Pericardium fibroblast (primary cell): Measurements from ENCODE around the gene SIVA1. TPM values are rescaled to one million over a fixed set of nuclear protein-coding genes. Genes with fewer than 3 reads are reported as not detected.

Source experiments
- total RNA-seq: library from RNA; depleted of rRNA; stranded (reverse); fragments of >200 nt; gene quantifications from 2 replicates; pipeline ENCODE4 v1.2.3, GENCODE V29; 2015

Gene SIVA1, protein sequence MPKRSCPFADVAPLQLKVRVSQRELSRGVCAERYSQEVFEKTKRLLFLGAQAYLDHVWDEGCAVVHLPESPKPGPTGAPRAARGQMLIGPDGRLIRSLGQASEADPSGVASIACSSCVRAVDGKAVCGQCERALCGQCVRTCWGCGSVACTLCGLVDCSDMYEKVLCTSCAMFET
- total RNA-seq = 237 and 241 TPM in 2 replicates

DNA sequence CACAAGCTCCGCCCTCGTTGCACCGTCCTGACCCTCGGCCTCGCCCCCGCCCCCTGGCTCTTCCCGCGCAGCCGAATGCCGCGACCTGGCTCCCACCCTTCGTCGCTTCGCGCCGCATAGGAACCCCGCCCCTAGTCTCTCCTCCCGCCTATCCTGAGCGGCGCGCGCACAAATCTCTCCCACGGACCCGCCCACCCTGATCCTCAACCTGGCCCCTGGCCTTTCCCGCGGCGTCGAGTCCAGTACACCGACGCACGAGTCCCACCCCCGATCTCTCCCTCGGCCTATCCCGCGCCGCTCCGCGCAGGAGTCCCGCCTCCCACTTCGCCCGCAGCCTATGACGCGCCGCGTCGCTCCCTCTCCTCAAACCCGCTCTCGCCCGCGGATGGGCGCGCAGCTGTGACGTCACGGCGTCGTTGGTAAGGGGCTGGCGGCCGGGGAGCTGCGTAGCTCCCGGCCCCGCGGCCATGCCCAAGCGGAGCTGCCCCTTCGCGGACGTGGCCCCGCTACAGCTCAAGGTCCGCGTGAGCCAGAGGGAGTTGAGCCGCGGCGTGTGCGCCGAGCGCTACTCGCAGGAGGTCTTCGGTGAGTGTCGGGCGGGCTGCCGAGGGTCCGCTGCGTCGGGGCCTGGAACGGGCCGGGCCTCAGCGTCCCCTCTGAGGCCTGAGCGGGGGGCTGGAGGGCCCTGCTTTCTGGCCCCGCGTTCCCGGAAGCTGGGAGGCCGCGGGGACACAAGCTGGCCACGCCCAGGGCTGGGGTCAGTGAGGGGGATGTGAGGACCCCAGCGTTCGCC is at the start of gene SIVA1:
Gene SIVA1 (plus strand): TSS at position 413 of the 793 bp plus-strand sequence. CDS start 55 bp downstream, at position 468.

DNA sequence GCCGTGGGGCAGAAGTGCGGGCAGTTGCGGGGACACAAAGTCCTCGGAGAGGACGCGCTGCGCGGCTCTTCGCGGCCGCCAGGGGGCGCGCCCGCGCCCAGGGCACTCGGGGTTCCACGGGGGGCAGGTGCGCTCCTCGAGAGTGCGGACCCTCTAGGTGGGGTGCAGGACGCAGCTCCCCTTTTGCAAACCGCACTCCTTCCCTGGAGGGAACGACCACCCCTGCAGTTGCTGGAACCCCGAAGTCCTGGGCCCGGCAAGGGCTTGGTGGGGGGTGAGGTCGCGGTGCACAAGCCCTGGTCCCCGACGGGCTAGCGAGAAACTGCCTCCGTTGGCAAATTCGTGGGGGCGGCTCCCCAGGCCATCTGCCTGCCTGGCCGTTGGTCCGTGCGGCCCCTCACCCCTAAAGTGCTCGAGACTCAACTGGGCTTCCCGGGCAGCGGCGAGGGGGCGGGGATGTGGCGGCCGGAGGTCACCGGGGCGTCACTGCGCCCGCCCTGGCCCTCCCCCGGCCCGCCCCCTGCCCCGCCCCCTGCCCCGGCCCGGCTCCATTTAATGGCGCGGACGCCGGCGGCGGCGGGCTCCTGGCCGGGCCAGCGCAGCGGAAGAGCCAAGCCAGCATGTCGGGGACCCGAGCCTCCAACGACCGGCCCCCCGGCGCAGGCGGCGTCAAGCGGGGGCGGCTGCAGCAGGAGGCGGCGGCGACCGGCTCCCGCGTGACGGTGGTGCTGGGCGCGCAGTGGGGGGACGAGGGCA is 29.1 kb upstream of the SIVA1 start, which contains the start of gene ADSS1:
Gene ADSS1 (plus strand): TSS at position 579 of the 756 bp plus-strand sequence. CDS start 42 bp downstream, at position 621.

DNA sequence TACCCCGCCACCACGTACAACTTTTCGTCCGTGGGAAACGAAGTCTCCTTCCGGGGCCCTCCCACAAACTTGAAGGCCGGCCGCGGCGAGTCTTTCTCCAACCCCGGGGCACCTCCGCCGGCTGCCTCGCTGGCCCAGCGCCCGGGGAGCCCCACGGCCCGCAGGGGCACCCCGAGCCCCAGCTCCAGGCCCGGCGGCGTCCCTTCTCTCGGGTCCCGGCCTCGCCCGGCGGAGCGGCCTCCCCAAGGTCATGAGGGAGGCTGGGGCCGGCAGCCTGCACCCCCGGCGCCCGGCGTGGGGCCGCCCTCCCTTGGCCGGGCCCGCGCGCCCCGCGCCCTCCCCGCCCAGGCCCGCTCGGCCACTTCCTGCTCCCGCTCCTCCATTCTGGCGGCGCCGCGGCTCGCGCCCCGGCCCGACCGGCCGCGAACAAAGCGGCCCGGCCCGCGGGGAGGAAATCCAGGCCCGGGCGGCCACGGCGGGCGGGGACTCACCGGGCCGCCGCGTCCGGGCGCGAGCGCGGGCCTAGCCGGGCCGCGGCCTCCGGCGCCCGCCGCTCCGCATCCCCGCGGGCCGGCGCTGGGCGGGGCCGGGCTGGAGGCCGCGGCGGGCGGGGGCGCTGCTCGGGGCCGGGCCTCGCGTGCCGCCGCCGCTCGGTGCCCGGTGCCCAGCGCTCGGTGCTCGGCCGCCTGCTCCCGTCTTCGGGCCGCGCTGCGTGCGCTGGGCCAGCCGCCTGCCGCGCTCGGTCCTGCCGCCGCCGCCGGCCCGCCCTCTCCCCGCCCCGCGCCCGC is 42.2 kb downstream of the SIVA1 start, which contains the start of gene AKT1:
Gene AKT1 (minus strand): TSS at position 756 of the 788 bp plus-strand sequence. CDS start 3,105 bp downstream, outside the sequence.

DNA sequence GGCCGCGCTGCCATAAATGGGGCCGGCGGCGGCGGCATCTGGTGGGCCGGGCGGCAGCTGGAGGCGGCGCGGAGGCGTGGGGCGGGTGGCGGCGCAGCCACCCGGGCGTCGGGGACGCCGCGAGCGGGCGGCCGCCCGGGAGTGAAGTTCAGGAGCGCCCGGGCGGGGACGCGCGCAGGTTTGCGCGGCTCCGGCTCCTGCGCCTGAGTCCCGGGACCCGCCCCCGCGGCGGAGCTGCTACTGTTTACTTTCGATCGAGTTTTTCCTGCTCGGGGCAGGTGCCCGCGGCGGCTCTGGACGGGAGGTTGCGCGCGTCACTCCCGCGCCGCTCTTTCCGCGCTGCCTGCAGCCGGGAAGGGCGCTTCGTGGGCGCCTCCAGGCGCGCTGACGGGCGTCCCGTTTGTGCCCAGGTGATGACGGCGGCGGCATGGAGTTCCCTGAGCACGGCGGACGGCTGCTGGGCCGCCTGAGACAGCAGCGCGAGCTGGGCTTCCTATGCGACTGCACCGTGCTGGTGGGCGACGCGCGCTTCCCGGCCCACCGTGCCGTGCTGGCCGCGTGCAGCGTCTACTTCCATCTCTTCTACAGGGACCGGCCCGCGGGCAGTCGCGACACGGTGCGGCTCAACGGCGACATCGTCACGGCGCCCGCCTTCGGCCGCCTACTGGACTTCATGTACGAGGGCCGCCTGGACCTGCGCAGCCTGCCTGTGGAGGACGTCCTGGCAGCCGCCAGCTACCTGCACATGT is 48.0 kb downstream of the SIVA1 start, which contains the start of gene ZBTB42:
Gene ZBTB42 (plus strand): TSS at position 331 of the 749 bp plus-strand sequence. CDS start 97 bp downstream, at position 428.

Other genes with a start within 250 kb of the SIVA1 start
- gene C14orf180, start 173.4 kb upstream of the SIVA1 start, total RNA-seq = not detected in 2 replicates
- not detected in 2 replicates for gene TMEM179, start 148.4 kb upstream of the SIVA1 start, total RNA-seq
- 31.7 and 67.9 TPM in 2 replicates for gene INF2, start 63.5 kb upstream of the SIVA1 start, total RNA-seq
- gene ADSS1, start 28.9 kb upstream of the SIVA1 start, total RNA-seq = 6.3 and 8.3 TPM in 2 replicates
- 92.0 and 110 TPM in 2 replicates for gene AKT1, start 42.6 kb downstream of the SIVA1 start, total RNA-seq
- 3.2 and 3.9 TPM in 2 replicates for gene ZBTB42, start 48.0 kb downstream of the SIVA1 start, total RNA-seq
- gene CEP170B, start 112.1 kb downstream of the SIVA1 start, total RNA-seq = 5.4 and 12.4 TPM in 2 replicates
- under 0.01 TPM in 1 of 2 replicates, not detected in the other for gene PLD4, start 171.7 kb downstream of the SIVA1 start, total RNA-seq
- 58.5 and 81.1 TPM in 2 replicates for gene AHNAK2, start 225.2 kb downstream of the SIVA1 start, total RNA-seq
- 8.2 and 8.9 TPM in 2 replicates for gene CLBA1, start 232.6 kb downstream of the SIVA1 start, total RNA-seq